ENCODE measurements around the gene KIF26B. TPM values are rescaled to one million over a fixed set of nuclear protein-coding genes. Genes with fewer than 3 reads are reported as not detected.

KIF26B gene
- polyA plus RNA-seq, 4 donors = 19.7 to 35.9 (median 34.0) TPM

- DNase-seq (ENCODE audit: low read depth in 4 of 4, low spot score in 3 of 4) = no peak
These were observed 116.2 kb downstream of the KIF26B start for GRCh38 chr1:245270972-245271371.

DNA sequence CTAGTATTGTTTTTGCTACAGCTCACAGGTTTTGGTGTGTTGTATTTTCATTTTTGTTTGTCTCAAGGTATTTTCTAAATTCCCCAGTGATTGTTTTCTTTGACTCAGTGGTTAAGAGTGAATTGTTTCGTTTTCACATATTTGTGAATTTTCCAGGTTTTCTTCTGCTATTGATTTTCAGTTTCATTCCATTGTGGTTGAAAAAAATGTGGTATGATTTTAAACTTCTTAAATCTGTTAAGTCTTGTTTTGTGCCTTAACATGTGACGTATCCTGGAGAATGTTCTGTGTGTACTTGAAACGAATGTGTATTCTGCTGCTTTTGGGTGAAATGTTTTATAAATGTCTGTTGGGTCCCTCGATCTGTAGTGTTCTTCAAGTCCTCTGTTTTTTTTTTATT is 117.9 kb downstream of the KIF26B start:
- DNase-seq (ENCODE audit: low read depth in 4 of 4, low spot score in 3 of 4) = no peak

- DNase-seq (ENCODE audit: low read depth in 4 of 4, low spot score in 3 of 4) = no peak
These were observed 121.7 kb downstream of the KIF26B start for GRCh38 chr1:245276445-245276844.

GRCh38 chr1:245277276-245277675 is 122.5 kb downstream of the KIF26B start:
- DNase-seq (ENCODE audit: low read depth in 4 of 4, low spot score in 3 of 4) = no peak

DNA sequence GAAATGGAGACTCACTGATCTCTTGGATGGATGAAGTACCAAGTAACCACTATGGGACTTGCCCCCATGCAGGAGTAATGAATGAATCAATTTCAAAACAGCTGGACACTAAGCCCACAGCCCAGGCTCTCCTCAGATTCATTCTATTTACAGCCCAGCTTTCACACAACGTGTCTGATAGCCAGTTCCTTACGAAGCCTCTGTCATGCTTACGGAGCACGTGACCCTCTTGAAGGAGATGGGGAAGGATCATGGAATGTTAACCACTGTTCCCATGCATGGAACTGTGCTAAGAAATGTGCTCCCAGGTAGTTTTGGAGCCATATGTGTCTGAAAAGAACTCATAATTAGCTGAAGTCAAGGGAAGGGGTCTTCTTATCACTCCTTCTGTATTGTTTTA is 124.1 kb downstream of the KIF26B start:
- no peak for DNase-seq (ENCODE audit: low read depth in 4 of 4, low spot score in 3 of 4)

- DNase-seq (ENCODE audit: low read depth in 4 of 4, low spot score in 3 of 4) = no peak
These were observed 124.6 kb downstream of the KIF26B start for GRCh38 chr1:245279346-245279745.

- no peak for DNase-seq (ENCODE audit: low read depth in 4 of 4, low spot score in 3 of 4)
These were observed 128.2 kb downstream of the KIF26B start for GRCh38 chr1:245283001-245283400.

DNA sequence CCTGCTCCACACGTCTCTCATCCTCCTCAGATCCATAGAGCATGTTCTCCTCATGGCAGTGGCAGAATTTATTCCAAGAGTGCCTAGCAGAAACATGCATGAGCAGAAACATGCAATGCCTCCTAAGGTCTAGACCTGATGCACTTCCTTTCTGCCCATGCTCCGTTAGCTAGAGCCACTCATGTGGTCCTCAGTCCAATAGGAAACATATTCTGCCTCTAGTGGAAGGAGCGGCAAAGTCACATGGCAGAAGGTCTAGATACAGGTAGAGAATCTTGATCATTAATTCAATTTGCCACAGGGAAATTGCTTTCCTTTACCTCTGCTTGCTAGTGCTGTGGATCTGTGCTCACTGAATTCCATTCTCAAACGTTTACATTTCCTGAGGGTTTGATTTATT is 130.4 kb downstream of the KIF26B start:
- DNase-seq (ENCODE audit: low read depth in 4 of 4, low spot score in 3 of 4) = no peak

DNA sequence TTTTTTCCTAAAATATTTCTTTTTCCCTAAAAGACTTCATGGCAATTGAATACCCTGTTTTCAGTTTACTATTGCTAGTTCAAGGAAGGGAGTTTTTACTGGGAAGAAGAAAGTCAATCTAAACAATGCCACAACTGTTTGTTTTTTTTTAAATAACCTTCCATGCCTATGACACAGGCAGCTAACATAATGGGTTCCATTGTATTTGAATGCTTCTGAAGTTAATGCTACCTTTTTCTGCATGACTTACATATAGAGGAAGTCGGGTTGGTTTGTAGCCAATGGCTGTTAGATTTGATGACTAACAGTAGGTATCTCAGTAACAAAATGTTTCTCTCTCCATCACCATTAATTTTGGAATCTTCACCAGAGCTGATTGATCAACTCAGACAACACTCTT is 134.0 kb downstream of the KIF26B start:
- no peak for DNase-seq (ENCODE audit: low read depth in 4 of 4, low spot score in 3 of 4)

DNA sequence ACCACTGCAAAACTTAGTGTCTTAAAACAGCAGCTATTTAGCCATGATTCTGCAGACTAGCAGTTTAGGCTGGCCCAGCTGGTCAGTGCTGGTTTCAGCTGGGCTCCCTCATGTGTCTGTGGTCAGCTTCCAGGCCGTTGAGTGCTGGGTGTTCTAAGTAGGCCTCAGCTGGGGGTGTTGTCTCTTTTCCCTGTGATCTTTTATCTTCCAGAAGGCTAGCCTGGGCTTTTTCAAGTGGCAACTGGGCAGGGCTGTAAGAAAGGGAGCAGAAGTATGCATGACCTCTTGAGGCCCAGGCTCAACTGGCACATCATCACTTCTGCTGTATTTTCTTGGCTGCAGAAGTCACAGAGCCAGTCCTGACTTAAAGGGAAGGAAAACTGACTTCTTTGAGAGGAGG is 136.1 kb downstream of the KIF26B start:
- no peak for DNase-seq (ENCODE audit: low read depth in 4 of 4, low spot score in 3 of 4)

DNA sequence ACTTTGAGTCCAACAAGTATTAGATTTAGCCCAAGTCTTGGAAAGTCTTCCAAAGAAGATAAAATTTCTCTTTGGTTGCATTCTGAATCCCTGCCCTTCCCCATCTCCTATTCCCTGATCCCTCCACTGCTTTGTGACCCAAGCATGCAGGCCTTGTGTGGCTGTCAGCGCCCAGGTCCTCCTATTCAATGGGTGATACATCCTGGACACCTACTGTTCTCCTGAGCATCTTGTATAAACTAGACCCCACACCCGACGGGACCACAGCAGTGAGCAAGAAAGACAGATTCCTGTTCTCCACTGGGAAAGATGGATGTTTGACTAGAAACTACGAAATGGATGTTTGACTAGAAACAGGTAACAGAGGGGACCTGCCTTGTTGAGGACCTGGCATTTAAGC is 136.6 kb downstream of the KIF26B start:
- no peak for DNase-seq (ENCODE audit: low read depth in 4 of 4, low spot score in 3 of 4)

DNA sequence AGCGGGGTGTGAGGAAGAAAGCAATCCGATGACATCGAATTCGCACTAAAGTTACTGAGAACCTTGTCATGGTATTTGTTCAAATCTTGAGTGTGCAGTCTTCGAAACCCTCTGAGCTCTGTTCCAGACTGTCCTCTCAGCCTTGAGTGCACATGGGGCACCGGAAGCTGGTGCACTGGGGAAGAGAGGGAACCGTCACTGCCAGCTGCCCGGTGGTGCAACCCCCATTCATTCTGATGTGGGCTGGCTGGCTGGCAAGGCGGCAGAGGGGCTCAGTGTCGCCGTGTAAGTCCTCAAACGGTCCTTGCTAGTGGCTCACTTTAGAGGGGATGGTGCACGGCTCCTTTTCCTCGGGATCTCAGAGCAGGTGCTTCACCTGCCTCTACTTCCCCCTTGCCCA is 137.4 kb downstream of the KIF26B start:
- no peak for DNase-seq (ENCODE audit: low read depth in 4 of 4, low spot score in 3 of 4)

- no peak for DNase-seq (ENCODE audit: low read depth in 4 of 4, low spot score in 3 of 4)
These were observed 137.8 kb downstream of the KIF26B start for GRCh38 chr1:245292553-245292952.

GRCh38 chr1:245294020-245294419 is 139.2 kb downstream of the KIF26B start:
- no peak for DNase-seq (ENCODE audit: low read depth in 4 of 4, low spot score in 3 of 4)

DNA sequence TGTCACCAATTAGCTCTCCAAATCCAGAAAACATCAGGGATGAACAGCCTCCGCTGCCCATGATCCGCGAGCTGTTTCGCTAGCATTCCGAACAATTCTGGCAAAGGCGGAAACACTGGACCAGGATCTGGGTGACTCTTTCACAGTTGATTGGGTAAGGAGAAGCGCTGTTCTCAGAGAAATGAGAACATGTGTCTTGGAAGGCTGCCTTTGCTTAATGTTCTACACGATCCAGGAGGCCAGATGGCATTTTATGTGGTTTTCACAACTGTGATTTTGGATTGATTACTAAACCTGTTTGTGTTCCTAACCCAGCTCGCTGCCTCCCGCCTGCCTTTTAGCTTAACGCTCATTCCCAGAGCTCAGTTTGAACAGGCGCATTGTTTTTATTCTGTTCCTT is 144.0 kb downstream of the KIF26B start:
- DNase-seq (ENCODE audit: low read depth in 4 of 4, low spot score in 3 of 4) = no peak

DNA sequence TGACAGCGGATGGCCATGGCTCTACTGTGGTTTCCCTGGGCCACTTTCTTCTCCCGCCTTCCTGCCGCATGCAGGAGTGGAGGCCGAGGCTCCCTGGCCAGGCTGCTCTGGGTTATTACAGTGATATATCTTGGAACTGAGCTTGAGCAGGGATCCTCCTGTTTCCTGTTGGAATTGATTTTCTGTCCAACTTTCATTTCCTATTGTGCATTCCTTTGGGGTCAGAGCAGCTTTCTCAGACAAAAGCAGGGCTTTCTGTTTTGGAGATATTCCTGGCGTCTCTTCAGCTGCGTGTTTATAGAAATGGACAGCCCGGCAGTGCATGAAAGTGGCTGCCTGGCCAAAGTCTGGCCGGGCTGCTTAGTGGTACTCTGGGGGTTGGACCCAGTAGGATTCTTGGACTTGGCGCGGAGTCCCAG is 146.4 kb downstream of the KIF26B start:
- DNase-seq (ENCODE audit: low read depth in 4 of 4, low spot score in 3 of 4) = no peak

DNA sequence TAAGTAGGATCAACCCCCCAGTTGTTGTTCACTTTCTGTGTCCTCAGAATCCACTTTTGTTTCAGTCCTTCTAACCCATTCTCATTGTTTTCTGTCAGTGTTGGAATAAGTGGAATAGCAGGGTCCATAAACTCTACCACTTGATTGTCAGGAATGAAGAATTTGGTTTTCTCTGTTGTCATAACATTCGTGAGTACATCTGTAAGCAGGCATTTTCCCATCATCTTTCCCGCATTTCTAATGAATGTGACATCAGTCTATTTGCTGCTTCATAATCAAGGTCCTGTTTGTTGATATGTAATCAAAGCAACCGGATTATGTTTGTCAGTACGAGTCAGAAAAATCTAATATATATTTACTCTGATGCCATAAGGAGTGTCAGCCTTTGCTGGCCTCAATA is 147.1 kb downstream of the KIF26B start:
- DNase-seq (ENCODE audit: low read depth in 4 of 4, low spot score in 3 of 4) = no peak

DNA sequence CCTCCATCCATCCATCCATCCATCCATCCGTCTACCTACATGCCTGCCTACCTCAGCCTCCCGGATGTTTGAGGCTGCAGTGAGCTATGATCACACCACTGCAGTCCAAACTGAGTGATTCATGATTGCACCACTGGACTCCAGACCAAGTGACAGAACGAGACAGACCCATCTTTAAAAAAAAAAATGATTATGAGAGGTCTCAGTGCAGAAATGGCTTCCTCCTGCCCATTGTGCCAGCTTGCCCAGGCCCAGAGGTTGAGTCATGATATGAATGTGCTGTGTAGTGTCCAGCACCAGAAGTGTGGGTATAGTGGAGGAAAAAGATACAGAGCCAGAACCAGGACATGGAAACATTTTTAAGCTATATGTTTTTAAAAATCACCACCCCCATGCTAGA is 149.9 kb downstream of the KIF26B start:
- no peak for DNase-seq (ENCODE audit: low read depth in 4 of 4, low spot score in 3 of 4)

DNA sequence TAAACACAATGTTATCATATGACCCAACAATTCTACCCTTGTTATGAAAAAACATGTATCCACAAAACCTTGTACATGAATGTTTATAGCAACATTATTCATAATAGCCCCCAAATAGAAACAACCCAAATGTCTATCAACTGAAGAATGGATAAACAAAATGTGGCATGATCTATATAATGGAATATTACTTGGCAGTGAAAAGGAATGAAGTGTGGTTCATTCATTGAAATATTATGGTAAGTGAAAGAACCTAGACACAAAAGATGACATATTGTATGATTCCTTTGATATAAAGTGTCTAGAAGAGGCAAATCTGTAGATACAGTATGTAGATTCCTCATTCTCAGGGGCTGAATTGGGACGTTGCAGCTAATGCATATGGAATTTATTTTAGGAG is 151.2 kb downstream of the KIF26B start:
- no peak for DNase-seq (ENCODE audit: low read depth in 4 of 4, low spot score in 3 of 4)

- no peak for DNase-seq (ENCODE audit: low read depth in 4 of 4, low spot score in 3 of 4)
These were observed 152.0 kb downstream of the KIF26B start for GRCh38 chr1:245306628-245307410.

DNA sequence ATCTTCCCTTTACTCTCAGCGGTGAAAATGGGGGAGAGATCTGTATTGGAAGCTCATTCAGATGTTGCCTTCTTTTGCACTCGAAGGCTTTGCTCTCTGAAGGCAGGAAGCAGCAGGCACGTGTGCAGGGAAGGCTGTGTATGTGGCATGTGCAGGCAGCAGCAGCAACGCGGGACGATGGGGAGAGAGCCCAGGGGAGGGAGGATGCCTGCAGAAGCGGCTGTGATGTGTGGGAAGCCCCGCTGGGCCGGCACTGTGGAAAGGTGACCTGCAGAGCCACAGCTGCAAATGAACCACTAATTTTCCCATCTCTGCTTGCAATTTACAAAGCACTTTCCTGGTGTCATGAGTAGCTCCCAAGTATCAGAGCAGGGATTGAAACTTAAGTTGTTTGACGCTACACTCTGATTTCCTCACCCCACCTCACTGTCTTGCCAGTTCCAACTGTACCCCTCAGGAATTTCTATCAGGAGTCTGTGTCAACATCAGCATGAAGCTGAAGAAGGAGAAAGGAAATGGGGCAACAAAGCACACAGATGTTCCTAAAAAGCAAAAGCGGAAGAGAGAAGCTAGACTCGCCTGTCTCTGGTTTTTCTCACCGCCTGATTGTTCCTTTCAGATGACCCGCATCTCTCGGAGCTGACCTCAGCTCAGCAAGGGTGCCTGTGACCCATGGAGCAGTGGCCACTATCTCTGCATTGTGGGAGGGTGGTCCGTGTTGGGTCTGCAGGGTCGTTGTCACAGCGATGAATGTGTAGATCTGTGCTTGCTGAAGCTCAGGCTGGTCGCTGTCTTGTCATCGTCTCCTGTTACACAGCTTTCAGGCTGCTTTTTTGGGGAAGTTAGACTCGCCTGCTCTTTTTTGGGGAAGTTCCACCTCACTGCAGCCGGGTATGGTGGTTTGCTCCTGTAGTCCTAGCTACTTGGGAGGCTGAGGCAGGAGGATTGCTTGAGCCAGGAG is 156.1 kb downstream of the KIF26B start:
- no peak for DNase-seq (ENCODE audit: low read depth in 4 of 4, low spot score in 3 of 4)

Data from left renal pelvis (tissue), 4 donors.